Activated naive CD4-positive, alpha-beta T cell treated with Interleukin-2 at 50 U/mL for 16 hours (primary cell): ENCODE results near the gene ROR2.

ENCODE experiments used
- DNase-seq: peaks from one replicate; pipeline ENCODE4 v3.0.0-alpha.2; 2020

Gene ROR2

DNA sequence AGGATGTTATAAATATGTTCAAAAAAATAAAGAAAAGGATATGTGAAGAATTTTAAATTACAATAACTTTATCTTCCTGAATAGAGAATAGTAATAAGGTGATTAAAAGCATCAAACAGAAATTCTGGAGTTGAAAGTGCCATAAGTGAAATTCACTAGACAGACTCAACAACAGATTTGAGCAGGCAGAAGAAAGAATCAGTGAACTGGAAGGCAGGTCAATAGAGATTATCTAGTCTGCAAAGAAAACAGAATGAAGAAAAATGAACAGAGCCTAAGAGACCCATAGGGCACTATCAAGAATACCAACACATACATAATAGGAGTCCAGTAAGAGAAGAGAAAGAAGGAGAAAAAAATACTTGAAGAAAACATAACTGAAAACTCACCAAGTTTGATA lies 162.1 kb downstream of the ROR2 start:
- no peak for DNase-seq

DNA sequence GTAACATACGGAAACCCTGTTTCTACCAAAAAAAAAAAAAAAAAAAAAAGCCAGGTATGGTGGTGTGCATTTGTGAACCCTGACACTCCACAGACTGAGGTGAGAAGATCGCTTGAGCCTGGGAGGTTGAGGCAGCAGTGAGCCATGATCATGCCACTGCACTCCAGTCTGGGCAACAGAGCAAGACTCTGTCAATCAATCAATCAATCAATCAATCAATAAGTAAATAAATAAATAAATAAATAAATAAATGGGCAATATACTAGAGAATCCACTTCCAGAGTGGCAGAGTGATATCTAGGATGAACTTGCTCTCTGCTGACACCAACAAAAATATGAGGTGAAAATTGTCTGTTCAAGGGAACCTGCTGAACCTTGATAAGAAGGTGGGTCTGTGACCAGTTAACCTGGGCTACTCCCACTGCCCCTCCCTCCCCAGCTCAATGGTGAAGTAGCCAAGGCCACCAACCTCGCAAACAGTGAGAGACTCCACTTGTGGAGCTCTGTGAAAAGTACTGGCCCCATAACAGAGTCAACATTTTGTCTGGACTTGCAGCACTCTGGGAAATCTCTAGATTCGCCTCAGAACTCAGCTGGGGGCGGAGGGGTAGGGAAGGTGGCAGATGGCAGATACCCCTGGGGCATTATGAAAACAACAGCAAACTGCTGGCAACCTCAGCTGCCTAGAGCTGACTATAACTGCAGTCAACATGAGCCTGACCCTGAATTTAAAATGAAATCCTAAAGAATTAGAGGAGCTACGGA lies 163.7 kb downstream of the ROR2 start:
- DNase-seq: no peak

DNA sequence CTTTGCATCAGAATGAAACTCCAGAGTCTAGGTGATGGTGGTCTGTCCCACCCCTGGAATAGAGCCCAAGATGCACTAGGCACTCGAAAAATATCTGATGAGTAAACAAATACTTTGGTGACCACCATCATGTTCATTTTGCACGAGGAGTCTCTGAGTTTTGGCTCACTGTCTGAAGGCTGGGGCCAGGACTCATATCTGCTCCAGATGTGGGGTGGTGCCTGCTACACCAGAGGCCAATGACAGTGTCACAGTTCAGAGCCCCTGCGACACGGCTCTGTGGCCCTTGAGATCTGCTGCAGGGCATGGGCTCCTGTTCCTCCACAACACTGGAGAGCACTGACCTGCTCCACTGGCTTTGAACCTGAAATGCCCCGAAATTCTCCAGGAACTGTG lies 164.6 kb downstream of the ROR2 start:
- no peak for DNase-seq

DNA sequence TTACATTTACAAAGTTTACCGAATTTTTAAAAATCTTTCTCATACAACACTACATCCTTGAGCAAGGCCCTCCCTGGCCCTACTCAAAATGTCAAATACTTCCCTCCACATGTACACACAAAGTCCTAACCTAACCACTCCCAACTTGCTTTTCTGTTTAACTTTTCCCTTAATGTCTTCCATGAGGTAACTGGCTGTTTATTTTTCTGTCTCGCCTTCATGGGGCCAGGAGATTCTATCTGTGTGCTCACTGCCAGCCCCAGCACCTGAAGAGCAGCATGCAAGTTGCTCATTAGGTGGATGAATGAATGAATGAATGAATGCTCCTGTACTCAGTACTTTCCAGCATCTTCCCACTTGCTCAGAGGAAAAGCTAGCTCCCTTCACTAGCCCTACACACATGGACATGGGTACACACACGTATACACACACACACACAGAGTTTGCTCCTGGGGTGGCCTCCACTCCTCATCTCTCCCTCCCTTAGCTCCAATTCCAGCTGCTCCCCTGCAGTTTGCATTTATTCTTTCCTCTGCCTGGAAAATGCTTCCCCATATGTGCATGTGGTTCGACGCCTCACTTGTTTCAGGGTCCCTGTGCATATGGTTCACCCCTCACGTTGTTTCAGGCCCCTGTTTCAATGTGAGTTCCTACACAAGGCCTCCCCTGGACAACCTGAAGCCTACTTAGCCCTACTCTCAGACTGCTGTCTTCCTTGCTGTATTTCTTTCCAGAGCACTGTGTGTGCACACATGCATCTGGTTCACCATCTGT lies 165.2 kb downstream of the ROR2 start:
- no peak for DNase-seq

DNA sequence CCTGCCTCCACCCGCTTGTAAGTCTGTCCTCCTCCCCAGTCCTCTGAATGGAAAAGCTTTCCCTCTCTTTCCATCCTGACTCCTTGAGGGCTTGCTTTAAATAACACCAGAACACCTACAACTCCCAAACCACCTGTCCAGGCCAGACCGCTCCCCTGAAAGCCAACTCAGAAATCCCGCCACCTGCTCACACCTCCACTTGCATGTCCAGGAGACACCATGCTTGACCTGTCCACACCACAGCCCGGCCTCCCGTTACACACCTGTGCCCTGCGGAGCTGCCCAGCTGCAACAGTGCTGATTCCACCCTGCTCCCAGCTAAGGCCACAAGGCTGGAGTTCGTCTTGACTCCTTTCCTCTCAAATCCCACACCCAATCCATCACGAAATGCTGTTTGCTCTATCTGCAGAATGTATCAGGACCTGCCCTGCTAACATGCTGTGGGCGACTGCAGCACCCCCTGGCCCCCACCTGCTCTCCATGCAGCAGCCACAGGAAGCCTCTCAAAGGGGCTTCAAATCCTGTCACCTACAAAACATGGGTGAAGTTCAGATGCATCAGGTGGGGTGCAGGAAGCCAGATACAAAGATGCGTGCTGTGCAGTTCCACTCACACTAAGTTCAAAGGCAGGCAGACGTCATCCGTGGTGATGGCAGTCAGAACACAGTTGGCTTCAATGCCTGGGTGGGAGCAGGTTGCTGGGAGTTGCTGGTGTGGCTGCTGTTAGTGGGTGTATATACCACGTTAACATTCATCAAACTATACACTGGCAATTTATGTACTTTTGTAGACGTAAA lies 166.0 kb downstream of the ROR2 start:
- DNase-seq: no peak

DNA sequence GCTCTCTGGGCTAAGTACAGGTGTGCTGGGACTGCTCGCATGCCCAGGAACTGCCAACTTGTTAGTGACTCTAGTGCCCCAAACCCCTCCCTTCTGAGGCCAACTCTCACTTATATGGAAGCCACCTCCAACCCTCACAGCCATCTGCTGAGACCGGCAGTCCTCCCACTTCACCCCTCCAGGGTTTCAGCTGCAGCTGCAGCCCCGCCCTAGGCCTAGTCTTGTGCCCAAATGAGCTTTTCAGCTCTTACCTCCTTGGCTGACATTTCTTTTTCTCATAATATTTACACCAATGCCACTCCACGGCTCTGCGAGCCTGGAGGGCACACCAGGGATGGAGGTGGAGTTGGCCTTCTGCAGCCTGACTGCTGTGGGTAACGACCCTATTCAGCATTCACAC lies 166.6 kb downstream of the ROR2 start:
- DNase-seq: no peak

DNA sequence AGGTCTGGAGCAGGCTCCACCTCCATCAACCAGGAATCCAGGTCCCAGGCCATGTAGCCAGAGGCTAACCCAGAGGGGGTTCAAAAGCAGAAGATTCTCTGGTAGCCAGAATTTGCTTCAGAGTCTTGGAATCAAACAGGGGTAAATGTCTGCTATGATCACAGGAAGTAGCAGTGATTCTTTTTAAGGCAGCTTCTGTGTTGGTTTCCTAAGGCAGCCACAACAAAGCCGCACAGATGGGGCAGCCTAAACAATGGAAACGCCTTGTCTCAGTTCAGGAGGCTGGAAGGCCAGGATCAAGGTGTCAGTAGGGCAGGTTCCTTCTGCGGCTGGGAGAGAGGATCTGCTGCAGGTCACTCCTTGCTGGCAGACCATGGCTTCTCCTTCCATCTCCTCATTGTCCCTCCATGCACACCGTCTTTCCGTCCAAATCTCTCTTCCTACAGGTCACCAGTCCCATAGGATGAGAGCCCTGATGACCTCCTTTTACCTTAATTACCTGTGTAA lies 167.3 kb downstream of the ROR2 start:
- no peak for DNase-seq

DNA sequence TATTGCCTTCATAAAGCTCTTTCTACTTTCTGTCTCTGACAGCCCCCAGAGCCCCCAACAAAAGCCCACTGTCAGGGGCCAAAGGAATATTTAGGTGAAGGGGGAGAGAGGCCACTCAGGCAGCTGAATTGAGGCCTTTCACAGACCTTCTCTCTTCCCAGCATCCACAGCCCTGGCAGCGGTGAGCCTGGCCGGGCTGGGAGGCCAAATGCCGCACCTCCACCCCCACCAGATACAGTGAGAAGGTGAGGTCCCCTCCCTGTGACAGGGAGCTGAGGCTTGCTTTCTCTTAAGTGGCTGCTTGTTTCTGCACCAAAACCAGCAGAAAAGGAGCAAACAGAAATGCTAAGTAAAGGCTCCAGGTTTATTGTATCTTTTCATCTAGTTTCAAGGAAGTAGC lies 168.1 kb downstream of the ROR2 start:
- DNase-seq: no peak

DNA sequence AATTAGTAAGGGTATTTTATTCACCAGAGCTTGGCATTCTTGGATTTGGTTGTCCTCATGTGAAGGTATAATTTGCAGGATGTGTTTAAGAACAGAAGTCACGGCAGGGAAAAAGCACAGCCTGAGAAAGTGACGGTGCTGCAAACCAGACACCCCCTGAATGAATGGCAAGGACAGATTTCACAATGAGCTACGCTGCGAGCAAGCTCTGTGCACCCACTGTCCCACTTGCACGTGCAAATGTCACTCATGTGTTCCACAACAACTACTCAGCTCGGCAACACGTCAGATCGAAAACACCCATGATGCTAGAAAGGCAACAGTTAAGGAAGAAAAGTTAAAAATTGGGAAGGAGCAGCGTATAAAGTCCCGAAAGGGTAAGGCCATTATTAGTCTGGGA lies 168.9 kb downstream of the ROR2 start:
- no peak for DNase-seq

DNA sequence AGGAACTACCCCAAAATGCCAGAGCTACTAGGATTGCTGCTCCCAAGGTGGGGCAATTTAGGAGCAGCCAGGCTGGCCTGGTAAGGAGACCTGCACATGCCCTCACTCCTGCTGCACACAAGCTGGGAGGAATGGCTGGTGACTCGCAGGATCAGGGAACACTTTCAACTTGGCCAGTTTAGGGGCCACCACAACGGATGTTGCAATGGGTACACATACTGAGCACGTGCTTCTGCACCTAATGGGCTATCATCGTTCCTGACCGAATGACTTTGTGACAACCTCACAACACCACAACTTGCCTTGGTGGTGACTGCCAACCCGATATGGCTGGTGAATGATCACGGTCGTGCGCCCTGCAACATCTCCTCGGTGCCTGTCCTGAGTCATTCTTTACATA lies 172.0 kb downstream of the ROR2 start:
- DNase-seq: no peak

DNA sequence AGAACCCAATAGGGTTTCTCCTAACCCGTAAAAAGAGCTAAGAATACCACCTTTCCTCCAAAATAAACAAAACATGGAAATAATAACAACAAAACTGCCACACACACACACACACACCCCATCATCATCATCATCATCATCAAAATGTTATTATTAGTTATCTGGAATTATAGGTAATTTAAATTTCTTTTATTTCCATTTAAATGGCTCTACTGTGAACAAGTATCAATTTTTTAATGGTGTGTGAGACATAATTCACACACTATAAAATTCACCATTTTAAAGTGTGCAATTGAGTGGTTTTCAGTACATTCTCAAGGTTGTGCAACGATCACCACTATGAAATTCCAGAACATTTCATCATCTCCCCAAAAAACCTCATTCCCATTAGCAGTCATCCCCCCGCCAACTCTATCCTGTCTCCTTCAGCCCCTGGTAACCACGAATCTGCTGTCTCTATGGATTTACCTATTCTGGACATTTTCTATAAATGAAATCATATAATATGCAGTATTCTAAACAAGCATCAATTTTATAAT lies 172.7 kb downstream of the ROR2 start:
- DNase-seq: no peak

DNA sequence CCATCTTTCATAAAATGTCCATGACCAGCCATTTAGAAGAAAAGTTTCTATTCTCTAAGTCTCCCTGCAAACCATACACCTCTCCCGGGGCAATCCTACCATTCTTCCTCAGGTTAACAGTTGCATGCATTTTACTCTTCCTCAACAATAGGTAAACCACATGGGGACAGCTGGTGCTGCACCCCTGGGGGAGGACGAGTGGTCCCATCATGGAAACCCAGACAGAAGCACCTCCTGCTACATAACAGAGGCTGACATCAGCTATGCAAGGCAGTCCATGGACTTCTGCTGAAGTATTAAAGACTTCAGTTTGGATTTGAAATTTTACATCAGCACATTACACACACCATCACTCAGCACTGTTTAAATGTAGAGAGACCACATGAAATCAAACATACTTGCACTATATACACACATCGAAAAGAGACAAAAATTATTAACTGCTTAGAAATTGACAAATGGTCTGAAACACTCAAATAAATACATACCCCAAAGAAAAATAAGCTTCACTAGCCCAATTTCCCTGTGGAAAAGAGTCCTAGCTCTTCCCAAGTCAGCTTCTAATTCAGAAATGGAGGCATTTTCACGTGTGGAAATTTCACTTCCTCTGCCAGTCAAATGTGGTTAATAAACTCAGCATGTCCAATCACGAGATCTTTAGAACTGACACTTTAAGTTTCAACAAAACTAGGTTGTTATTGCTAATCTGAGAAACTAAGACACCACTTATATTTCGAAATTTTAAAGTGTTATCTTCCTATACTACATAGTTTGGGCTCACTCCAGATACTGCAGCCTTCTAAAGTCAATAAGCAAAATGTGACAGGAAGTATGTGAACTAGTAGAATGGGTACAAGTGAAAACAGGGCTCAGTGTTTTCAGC lies 173.4 kb downstream of the ROR2 start:
- no peak for DNase-seq

DNA sequence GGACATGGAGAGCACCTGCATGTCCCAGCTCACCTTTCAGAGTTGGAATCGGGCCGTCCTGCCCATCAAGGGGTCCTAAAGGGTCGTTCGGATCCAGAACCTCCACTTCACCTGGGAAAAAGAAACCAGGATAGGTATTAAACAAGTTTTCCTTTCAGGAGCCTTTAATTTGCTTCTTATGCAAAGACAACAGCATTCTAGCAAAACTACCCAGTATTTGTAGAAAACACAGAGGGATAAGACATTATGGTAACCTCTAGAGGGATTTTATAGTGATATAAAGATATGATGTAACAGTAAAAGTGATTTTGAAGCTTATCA lies 174.4 kb downstream of the ROR2 start:
- DNase-seq: no peak

DNA sequence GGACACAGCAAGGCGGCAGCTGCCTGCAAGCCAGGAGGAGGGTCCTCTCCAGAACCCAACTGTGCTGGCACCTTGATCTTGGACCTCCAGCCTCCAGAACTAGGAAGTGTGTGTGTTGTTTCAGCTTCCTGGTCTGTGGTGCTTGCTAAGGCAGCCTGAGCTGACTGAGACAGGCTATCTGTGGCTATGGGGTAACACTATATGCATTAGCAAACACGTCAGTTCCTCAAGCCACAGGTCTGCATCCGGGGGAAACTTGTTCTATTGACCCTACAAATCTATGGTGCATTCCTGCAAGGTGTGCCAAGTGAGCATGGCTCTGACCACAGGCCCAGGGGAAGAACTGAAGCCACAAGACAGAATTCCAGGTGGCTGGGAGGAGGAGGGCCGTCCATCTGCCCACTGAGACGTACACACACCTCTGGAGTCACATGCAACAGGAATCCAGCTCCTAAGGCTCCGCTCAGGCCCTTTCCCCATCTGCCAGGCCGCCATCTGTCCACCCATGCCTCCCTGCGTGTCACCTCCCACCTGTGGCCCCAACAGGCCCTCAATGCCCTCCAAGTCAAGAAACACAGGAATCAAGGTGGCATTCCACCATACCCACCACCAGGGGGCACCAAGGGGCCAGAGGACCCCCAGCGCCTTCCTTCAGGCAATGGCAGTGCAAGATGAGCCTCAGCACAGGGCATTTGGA lies 174.9 kb downstream of the ROR2 start:
- DNase-seq: peak; percentile 68

DNA sequence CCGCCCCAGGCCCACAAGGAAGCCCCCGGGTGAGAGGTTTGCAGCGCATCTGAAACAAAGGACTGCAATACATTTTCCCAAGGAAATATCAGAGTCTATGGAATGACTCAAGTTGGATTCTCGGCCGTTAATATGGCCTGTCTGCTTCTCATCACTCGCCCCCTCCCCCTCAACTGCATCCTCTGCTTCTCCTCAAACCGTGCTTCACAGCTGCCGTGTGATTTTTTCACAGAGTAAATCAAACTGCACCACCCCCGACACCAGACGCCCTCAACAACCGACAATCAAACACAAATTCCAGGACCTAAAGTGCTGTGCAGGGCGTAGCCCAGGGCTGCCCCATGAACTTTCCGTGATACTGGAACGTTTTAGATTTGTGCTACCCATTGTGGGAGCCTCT lies 176.9 kb downstream of the ROR2 start:
- DNase-seq: no peak

DNA sequence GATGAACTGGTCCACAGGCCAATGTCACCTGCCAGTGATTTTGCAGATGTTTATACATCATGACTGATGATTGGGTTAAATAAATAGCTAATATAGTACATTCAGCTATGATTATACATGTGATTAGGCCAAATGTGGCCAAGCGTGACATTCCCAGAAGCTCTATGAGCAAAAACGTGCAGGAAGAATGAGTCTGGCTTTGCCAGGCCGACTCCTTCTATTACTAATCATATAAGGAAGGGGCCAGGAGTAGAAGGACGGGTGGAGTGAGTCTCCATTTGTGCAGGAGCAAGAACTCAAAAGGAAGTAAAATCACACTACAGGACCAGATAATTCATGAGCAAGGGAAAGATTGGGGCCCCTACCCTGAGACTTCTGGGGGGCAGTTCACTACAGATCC lies 178.2 kb downstream of the ROR2 start:
- DNase-seq: no peak

DNA sequence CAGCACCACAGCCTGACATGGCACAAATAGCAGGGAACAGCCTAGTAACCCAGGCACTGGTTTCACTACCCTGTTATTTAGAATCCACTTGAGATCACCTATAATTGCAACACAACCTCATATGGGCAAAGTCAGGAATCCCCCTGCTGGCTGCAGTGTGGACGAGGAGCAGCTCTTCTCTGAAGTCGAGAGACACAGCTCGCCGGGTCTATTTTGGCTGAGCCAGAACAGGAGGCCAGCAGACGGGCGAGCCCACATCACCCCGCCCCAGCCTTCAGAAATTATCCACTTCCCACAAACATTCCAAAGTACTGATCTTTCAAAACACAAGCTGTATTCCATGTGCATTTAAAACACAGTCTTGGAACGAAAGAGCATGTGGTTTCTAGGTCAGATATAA lies 179.0 kb downstream of the ROR2 start:
- no peak for DNase-seq

DNA sequence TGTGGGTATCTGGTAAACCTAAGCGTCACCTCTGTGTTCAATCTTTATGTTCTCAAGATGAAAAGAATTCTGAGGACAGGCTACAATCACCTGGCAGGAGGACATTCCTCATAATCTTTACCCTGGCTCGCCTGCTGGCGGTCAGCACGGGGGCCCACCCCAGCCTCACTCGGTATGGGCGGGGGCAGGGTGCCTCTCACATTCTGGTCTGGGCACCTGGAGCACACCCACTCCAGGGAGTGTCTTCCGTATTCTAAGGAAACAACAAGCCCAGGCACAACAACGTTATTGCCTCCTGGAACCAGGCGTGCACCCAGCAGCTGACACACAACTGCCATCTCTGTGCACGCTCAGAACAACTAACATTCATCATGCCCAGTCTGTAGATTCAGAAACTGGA lies 179.8 kb downstream of the ROR2 start:
- no peak for DNase-seq

DNA sequence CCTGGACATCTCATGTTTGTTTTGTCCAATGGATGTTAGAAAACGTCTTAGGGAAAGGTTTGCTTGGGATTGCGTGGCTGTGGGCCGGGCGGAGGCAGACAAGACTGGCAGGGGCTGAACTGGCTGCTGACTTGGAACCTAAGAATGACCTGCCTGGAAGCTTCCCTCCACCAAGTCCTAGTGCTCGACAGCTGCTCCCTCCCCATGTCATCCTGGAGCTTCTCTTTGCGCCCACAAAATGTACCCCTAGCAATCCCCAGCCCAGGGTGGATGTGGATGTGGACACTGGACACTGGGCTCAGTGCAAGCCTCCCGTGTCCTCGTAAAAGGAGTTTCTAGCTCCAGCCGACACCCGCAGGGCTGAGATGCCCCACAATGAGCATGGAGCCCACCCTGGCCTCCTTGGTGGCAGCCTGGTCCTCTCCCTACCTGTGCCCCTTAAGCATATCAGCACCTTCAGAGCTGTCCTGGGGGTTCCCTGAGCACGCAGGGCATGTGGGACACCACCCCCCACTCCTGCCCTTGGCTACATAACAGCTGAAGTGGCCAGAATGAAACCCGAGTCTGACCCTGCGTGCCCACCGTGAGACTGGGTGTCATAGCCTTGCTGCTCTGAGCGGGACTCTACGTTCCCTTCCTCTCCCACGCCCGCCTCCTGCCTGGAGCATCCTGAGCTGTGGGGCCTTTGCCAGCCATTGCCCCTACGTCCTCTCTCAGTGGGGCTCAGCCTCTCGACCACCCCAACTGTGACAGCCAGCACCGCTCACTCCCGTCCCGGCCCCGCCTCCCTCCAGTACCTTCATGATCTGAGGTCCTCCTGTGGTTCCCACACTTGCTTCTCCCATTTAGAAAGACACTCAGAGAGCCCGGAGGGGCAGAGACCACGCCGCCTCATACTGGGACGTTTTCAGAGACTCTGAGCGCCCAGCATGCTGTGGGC lies 180.8 kb downstream of the ROR2 start:
- no peak for DNase-seq

DNA sequence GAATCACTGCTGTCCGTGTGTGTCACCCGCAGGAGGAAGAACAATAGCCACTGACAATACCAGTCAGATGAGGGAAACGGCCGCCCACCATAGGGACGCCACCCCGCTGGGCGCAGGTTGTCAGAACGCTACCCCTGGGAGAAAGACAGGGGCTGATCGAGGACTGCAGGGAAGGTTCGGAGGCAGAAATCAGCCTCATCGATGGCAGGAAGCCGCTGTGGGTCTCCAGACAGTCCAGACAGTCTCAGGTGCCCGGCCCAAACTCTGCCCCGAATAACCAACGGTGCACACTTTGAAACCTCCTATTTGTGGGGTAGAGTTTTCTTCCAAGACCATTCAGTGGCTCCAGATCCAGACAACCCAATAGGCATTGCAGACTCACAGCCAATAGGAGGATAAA lies 181.5 kb downstream of the ROR2 start:
- DNase-seq: no peak
